Myocyte (in vitro differentiated cells): ENCODE measurements around the gene PRDM11. TPM values are rescaled to one million over a fixed set of nuclear protein-coding genes. Genes with fewer than 3 reads are reported as not detected.
A peak's percentile ranks its signal among the peaks of the same experiment; 100 is the strongest.

ENCODE experiments used
- DNase-seq: peaks from one replicate; pipeline ENCODE4 v3.0.0-alpha.2; 2012; ENCODE audit warnings: low read depth
- total RNA-seq: library from RNA; depleted of rRNA; stranded (reverse); fragments of >200 nt; gene quantifications from 2 replicates; pipeline ENCODE4 v1.2.3, GENCODE V29; 2014

PRDM11 gene
- total RNA-seq, 1 donor from 2014 or later = 6.3 TPM

GRCh38 chr11:45259592-45259991, 113.2 kb downstream of the PRDM11 start:
- peak; percentile 27 for DNase-seq

- no peak for DNase-seq
Measured at GRCh38 chr11:45260071-45260470, 113.6 kb downstream of the PRDM11 start.

DNA sequence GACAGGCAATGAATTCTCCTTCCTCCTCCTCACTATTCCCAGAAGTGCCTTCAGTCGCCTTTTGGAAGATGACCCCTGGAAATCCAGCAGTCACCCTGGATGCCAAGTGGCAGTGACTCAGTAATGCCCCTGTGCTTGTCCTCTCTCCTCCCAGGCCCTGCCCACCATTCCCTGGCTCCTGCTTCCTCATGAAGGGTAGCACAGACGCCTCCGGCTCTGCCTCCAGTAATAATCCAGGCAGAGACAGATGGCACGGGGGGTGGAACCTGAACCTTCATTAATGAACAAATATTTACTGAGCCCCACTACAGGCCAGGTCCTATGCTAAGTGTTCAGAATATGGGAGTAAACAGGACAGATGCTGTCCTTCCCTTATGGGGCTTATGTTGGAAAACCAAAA, 116.5 kb downstream of the PRDM11 start:
- peak; percentile 9 for DNase-seq

GRCh38 chr11:45263773-45264172, 117.3 kb downstream of the PRDM11 start:
- DNase-seq = no peak

DNA sequence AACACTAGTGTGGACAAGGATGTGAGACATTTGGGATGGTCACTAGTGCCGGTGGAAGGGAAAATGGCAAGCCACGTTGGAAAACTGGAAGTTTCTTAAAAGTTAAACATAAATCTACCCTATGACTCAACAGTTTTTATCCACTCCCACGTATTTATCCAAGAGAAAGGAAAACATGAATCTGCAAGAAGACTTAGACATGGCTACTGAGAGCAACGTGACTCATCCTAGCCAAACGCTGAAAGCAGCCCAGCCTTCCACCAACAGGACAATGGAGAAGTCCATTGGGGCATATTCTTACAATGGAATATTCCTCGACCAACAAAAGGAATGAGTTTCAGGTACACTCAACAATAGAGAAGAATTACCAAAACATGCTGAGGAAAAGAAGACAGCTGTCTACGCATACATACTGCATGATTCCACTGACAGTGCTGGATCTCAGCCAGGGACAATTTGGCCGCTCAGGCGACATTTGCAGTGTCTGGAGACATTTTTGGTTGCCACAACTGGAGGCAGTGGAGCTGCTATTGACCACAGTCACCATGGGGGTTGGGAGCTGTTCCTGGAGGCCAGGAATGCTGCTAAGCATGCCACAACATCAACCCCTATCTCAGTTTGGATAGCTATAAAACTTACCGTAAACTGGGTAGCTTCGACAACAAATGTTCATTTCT, 118.5 kb downstream of the PRDM11 start:
- DNase-seq = peak; percentile 65

- DNase-seq = no peak
Measured at GRCh38 chr11:45265969-45266675, 119.7 kb downstream of the PRDM11 start.

DNA sequence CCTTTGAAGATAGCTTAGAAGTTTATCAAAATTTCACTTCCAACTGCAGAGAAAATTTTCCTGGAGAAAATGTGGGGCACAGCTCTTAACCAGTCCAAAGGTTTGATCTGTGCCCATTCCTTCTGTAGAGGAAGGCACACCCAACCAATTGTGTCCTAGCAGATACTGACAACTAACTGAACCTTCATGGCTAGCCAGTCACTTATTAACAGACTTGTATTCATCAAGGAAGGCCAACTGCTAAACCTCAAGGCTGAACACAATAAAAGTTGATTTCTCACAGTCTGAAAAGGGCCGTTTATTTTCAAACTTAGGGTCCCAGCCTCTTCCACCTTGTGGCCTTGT, 120.2 kb downstream of the PRDM11 start:
- no peak for DNase-seq

- no peak for DNase-seq
Measured at GRCh38 chr11:45267052-45267451, 120.6 kb downstream of the PRDM11 start.

GRCh38 chr11:45267652-45268299, 121.3 kb downstream of the PRDM11 start:
- no peak for DNase-seq

DNA sequence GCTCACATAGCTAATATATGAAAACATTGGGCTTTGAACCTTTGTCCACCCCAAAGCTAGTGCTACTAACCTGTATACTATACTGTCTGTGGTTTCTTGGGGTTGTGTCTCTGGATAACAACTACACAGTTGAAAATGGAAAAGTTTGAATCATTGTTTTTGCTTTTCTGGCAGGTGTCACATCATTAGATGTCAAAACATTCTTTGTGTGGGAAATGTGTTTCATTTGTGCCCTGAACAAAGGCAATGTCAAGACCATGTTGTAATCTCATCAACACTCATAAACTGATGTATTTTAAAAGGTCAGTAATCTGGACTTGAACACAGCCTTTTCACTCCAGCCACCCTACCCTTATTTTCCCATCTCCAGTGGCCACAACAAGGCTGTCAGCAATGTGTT, 123.2 kb downstream of the PRDM11 start:
- DNase-seq = no peak

DNA sequence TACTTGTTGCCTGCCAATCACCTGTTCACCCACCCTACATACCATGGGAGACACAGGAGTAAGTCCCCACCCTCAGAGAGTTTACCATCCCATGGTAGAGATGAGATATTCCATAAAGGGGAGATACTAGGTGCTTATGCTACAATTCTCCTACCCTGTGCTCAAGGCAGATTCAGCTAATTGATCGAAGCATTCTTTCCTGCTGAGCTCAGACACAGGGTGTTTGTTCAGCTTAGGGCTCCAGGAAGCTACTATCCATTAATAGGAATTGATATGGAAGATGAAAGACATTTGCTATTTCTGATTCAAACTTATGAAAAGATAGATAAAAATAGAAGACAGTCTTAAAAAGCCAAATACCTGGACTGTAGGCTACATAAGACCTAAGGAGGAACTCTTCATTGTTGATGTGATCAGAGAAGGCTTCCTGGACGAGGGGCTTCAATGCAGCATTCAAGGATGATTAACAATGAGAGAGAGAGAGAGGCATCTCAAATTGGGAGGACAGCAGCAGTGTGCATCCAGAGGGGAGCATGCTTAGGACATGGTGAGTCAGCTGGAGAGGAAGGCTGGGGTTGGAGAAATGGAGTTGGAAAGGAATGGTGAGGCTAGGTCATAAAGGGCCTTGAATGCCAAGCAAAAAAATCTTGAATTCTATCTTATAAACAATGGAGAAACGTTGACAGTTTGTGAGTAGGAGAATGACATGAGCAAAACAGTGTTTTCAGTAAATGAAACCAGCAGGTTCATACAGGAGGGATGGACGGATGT, 124.7 kb downstream of the PRDM11 start:
- no peak for DNase-seq

GRCh38 chr11:45272701-45273100, 126.3 kb downstream of the PRDM11 start:
- no peak for DNase-seq

DNA sequence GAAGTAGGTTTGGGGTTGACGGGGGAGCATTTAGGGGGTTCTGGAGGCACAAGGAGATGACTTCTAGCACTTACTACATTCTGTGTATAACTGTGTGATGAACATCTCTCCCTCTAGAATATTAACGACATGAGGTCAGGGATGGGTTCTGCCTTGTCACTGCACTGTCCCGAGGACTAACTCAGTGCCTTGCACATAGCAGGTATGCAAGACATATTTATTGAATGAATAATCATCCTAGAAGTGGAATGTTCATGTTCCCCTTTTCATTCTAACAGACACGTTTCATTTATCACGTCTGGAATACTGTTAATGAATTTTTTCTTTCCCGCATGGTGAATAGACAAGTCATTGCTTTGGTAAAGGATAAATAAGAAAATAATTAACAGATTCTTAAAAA, 127.1 kb downstream of the PRDM11 start:
- no peak for DNase-seq

- DNase-seq = no peak
Measured at GRCh38 chr11:45274206-45274605, 127.8 kb downstream of the PRDM11 start.

DNA sequence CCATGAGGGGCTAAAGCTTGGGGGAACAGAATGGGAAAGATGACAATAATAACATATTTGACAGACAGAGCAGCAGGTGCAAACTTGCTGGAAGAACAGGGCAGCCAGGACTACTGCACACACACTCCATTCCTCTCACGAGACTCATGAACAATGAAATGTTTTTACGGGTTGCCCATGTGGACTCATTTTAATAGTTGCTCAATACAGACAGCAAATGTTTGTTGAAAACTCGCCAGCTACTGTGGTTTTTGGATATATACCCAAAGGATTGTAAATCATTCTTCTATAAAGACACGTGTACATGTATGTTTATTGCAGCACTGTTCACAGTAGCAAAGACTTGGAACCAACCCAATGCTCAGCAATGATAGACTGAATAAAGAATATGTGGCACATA, 129.4 kb downstream of the PRDM11 start:
- peak; percentile 23 for DNase-seq

DNA sequence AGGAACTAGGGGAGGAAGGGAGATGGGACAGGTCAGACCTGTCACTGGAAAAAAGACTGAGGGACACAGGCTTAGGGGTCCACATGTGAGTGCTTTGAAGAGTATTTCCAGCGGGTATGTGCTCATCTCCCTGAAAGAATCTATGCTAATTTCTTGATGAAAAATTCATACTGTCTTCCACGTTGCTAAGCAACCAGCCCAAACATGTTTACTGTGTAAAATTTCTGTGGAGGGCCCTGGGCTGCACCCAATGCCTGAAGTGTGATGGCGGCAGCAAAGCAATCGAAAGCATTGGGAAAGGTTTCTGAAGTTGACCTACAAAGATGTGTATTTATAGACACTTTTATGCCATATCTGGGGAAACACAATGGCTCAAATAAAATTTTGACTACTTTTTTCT, 132.3 kb downstream of the PRDM11 start:
- no peak for DNase-seq

DNA sequence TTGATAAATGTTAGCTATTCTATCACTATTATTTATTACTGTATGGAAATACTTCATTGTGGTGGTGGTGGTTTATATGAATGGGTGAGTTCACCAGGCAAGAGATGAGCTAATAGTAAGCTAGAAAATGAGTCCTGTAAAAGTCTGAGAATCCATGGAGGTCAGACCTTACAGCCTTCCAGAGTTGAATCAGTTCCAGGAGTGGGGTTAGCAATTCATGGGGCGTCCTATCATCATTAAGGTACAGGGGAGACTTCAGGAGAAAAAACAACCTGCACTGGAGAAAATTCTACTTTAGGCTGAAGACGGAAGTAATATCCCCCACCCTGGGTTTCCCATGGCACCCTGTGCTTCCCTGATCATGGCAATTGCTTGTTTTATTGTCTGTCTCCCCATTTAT, 133.2 kb downstream of the PRDM11 start:
- no peak for DNase-seq

- DNase-seq = no peak
Measured at GRCh38 chr11:45280449-45280848, 134.0 kb downstream of the PRDM11 start.

GRCh38 chr11:45282081-45282480, 135.6 kb downstream of the PRDM11 start:
- DNase-seq = no peak
